ENCODE results near the gene AVL9.

AVL9 gene

GRCh38 chr7:32564542-32564941 lies 69.3 kb downstream of the AVL9 start:
- Histone ChIP-seq H3K79me2 (ENCODE audit: control insufficient read depth, low read length) (peaks cover 7% of the 10 kb centered on the region), H3K27ac (ENCODE audit: low read depth, low read length) (no peak overlapping the region), H3K36me3 (ENCODE audit: control insufficient read depth, low read length) (peaks cover 41% of the 10 kb centered on the region), H4K20me1 (ENCODE audit: control insufficient read depth, insufficient read depth, low read depth, low read length) (no peaks in the 10 kb centered on the region), H3K4me3 (ENCODE audit: low read length) (no peak overlapping the region), H3K9me3 (ENCODE audit: control insufficient read depth, insufficient read depth, low read length) (no peaks in the 10 kb centered on the region), H3F3A (ENCODE audit: control insufficient read depth, insufficient read depth) (no peaks in the 10 kb centered on the region), H3K4me2 (ENCODE audit: low read length) (no peak overlapping the region), H3K4me1 (ENCODE audit: control insufficient read depth, low read length) (peaks cover 12% of the 10 kb centered on the region), H3K27me3 (ENCODE audit: control insufficient read depth, low read length) (no peaks in the 10 kb centered on the region), H3K9me2 (replicated peaks; ENCODE audit: control insufficient read depth, low read length) (no peaks in the 10 kb centered on the region)
- TF ChIP-seq CTCF (IDR thresholded peaks at IDR 0.05; ENCODE audit: low read depth, low read length, poor library complexity, severe bottlenecking) = no peak
- TF ChIP-seq EZH2phosphoT487 (IDR thresholded peaks at IDR 0.05; ENCODE audit: borderline replicate concordance, low read length) = no peak

GRCh38 chr7:32569388-32570289 lies 74.3 kb downstream of the AVL9 start:
- Histone ChIP-seq H3K27ac (ENCODE audit: low read depth, low read length) (no peak overlapping the region), H3K4me1 (ENCODE audit: control insufficient read depth, low read length) (peaks cover 2% of the 10 kb centered on the region), H3K4me3 (ENCODE audit: low read length) (no peak overlapping the region), H3K27me3 (ENCODE audit: control insufficient read depth, low read length) (no peaks in the 10 kb centered on the region), H3K9me2 (replicated peaks; ENCODE audit: control insufficient read depth, low read length) (no peaks in the 10 kb centered on the region), H3F3A (ENCODE audit: control insufficient read depth, insufficient read depth) (peaks cover 3% of the 10 kb centered on the region; the same call in 1 of the 2 replicates), H3K79me2 (ENCODE audit: control insufficient read depth, low read length) (peaks cover 3% of the 10 kb centered on the region), H4K20me1 (ENCODE audit: control insufficient read depth, insufficient read depth, low read depth, low read length) (no peaks in the 10 kb centered on the region), H3K9me3 (ENCODE audit: control insufficient read depth, insufficient read depth, low read length) (no peaks in the 10 kb centered on the region), H3K36me3 (ENCODE audit: control insufficient read depth, low read length) (peaks cover 36% of the 10 kb centered on the region), H3K4me2 (ENCODE audit: low read length) (no peak overlapping the region)
- no peak for TF ChIP-seq EZH2phosphoT487 (IDR thresholded peaks at IDR 0.05; ENCODE audit: borderline replicate concordance, low read length)
- TF ChIP-seq CTCF (IDR thresholded peaks at IDR 0.05; ENCODE audit: low read depth, low read length, poor library complexity, severe bottlenecking) = no peak

- Histone ChIP-seq H3K36me3 (ENCODE audit: control insufficient read depth, low read length) (peaks cover 67% of the 10 kb centered on the region), H4K20me1 (ENCODE audit: control insufficient read depth, insufficient read depth, low read depth, low read length) (no peaks in the 10 kb centered on the region), H3K9me3 (ENCODE audit: control insufficient read depth, insufficient read depth, low read length) (no peaks in the 10 kb centered on the region), H3K9me2 (replicated peaks; ENCODE audit: control insufficient read depth, low read length) (no peaks in the 10 kb centered on the region), H3K4me2 (ENCODE audit: low read length) (no peak overlapping the region), H3K27me3 (ENCODE audit: control insufficient read depth, low read length) (no peaks in the 10 kb centered on the region), H3K79me2 (ENCODE audit: control insufficient read depth, low read length) (no peaks in the 10 kb centered on the region), H3F3A (ENCODE audit: control insufficient read depth, insufficient read depth) (peaks cover 3% of the 10 kb centered on the region; the same call in 1 of the 2 replicates), H3K4me1 (ENCODE audit: control insufficient read depth, low read length) (no peaks in the 10 kb centered on the region), H3K27ac (ENCODE audit: low read depth, low read length) (no peak overlapping the region), H3K4me3 (ENCODE audit: low read length) (no peak overlapping the region)
- TF ChIP-seq EZH2phosphoT487 (IDR thresholded peaks at IDR 0.05; ENCODE audit: borderline replicate concordance, low read length) = no peak
- TF ChIP-seq CTCF (IDR thresholded peaks at IDR 0.05; ENCODE audit: low read depth, low read length, poor library complexity, severe bottlenecking) = no peak
Measured at GRCh38 chr7:32573110-32573687, 77.9 kb downstream of the AVL9 start.

All from DOHH2 (cell line).